ENCODE data around the gene TPST1. TPM values are rescaled to one million over a fixed set of nuclear protein-coding genes. Genes with fewer than 3 reads are reported as not detected.
"Not testable (repeated sequence)": the region's sequence is repeated elsewhere in the genome, so short reads cannot be mapped to it uniquely, and the experiment has no call there.

Gene TPST1
- total RNA-seq, 2 donors from 2014 or later, result 9.0 to 9.3 TPM

GRCh38 chr7:66396052-66396451, 190.9 kb downstream of the TPST1 start:
- H3K4me3 ChIP-seq; H3K36me3 ChIP-seq; H3K27me3 ChIP-seq; H3K27ac ChIP-seq; H3K9me3 ChIP-seq; DNase-seq (ENCODE audit: low spot score); H3K4me1 ChIP-seq: not testable (repeated sequence)

DNA sequence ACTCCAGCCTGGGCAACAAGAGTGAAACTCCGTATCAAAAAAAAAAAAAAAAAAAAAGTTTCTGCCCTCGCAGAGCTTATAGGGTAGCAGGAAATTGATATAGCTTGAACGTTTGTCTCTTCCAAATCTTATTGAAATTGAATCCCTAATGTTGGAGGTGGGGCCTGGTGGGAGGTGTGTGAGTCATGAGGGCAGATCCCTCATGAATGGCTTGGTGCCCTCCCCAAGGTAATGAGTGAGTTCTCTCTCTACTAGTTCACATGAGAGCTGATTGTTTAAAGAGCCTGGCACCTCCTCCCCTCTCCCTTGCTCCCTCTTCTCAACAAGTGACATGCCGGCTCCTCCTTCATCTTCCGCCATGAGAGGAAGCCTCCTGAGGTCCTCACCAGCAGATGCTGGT, 193.7 kb downstream of the TPST1 start:
- not testable (repeated sequence) for H3K36me3 ChIP-seq; H3K4me1 ChIP-seq; H3K27me3 ChIP-seq; DNase-seq (ENCODE audit: low spot score); H3K9me3 ChIP-seq; H3K27ac ChIP-seq; H3K4me3 ChIP-seq

- no peak overlapping the region for H3K27ac ChIP-seq
- H3K4me1 ChIP-seq, result no peaks in the 10 kb centered on the region
- H3K27me3 ChIP-seq, result no peaks in the 10 kb centered on the region
- TF ChIP-seq, protein P1, sequence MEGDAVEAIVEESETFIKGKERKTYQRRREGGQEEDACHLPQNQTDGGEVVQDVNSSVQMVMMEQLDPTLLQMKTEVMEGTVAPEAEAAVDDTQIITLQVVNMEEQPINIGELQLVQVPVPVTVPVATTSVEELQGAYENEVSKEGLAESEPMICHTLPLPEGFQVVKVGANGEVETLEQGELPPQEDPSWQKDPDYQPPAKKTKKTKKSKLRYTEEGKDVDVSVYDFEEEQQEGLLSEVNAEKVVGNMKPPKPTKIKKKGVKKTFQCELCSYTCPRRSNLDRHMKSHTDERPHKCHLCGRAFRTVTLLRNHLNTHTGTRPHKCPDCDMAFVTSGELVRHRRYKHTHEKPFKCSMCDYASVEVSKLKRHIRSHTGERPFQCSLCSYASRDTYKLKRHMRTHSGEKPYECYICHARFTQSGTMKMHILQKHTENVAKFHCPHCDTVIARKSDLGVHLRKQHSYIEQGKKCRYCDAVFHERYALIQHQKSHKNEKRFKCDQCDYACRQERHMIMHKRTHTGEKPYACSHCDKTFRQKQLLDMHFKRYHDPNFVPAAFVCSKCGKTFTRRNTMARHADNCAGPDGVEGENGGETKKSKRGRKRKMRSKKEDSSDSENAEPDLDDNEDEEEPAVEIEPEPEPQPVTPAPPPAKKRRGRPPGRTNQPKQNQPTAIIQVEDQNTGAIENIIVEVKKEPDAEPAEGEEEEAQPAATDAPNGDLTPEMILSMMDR (IDR thresholded peaks at IDR 0.05), result no peak
- H3K9me3 ChIP-seq, result peaks cover 0 to 5% of the 10 kb centered on the region in 2 donors
- no peak for DNase-seq (ENCODE audit: low spot score)
- no peak overlapping the region for H3K4me3 ChIP-seq
- H3K36me3 ChIP-seq, result no peaks in the 10 kb centered on the region
Observed at GRCh38 chr7:66399566-66399965, 194.4 kb downstream of the TPST1 start.

DNA sequence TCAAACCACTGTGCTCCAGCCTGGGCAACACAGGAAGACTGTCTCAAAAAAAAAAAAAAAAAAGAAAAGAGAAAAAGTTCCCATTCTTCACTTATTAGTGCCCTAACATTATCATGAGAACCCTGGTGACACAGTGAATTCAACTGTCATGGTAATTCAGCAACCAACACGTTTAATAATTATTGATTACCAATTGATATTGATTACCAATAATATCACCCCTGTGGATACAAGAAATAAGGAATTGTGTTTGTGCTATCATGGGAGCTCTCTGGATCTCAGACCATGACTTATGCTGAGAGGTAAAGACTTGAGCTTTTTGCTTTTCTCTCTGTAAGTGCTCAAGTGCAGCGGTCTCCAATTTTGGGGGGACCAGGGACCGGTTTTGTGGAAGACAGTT, 195.3 kb downstream of the TPST1 start:
- Histone ChIP-seq H3K4me3 (no peak overlapping the region), H3K27ac (no peak overlapping the region), H3K9me3 (peaks cover 0 to 5% of the 10 kb centered on the region in 2 donors), H3K36me3 (no peaks in the 10 kb centered on the region), H3K4me1 (no peaks in the 10 kb centered on the region), H3K27me3 (no peaks in the 10 kb centered on the region)
- no peak for DNase-seq (ENCODE audit: low spot score)
- TF ChIP-seq, protein P1 (IDR thresholded peaks at IDR 0.05), result no peak

DNA sequence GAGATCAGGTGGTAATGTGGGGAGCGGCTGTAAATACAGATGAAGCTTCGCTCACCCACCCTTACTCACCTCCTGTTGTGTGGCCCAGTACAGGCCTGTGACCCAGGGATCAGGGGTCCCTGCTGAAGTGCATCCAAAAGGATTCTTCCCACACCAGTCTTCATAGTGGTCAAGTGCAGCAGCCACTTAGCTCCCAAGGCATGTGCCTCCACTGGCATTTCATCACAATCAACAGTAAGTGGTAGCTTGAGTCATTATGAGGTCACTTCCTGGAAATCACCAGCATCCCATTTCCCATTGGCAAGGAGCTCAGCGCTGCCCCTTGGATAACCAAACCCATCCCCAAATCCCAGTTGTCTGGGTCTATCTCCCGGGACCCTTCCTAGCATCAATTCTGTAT, 196.0 kb downstream of the TPST1 start:
- not testable (repeated sequence) for H3K36me3 ChIP-seq; H3K4me1 ChIP-seq; H3K27me3 ChIP-seq; H3K4me3 ChIP-seq; H3K27ac ChIP-seq; DNase-seq (ENCODE audit: low spot score); H3K9me3 ChIP-seq

DNA sequence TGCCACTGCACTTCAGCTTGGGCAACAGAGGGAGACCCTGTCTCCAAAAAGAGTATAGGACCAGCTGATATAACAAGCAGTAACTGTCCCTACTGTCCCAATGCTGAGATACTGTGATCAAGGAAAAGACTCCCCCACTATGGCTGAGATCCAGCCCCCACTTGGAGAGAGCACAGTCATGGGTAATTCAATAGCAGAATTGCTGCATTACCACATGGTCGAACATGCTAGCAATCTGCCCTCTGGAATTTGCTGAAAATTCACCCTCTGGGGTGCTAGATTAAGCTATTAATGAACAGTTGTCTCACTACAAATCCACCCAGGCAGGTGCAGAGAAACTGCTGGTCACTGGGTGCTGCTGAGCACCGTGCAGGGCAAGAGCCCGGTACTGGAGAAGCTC, 196.8 kb downstream of the TPST1 start:
- DNase-seq (ENCODE audit: low spot score); H3K4me1 ChIP-seq; H3K36me3 ChIP-seq: not testable (repeated sequence)

DNA sequence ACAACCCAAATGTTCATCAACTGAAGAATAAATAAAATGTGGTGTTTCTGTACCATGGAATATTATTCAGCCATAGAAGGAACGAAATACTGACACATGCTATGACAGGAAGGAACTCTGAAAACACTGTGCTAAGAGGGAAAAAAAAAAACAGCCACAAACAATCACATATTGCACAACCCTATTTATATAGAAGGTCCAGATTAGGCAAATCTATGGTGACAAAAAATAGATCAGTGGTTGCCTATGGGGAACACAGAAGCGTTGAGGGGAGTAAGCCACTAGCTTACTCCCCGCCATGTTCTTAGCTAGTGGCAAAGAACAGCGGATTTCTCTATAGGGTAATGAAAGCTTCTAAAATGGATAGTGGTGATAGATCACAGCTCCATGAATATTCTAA, 198.4 kb downstream of the TPST1 start:
- Histone ChIP-seq H3K27me3 (no peaks in the 10 kb centered on the region), H3K9me3 (peaks cover 0 to 5% of the 10 kb centered on the region in 2 donors), H3K4me3 (no peak overlapping the region), H3K27ac (no peak overlapping the region), H3K36me3 (no peaks in the 10 kb centered on the region), H3K4me1 (no peaks in the 10 kb centered on the region)
- TF ChIP-seq, protein P1 (IDR thresholded peaks at IDR 0.05), result no peak
- DNase-seq (ENCODE audit: low spot score), result no peak

More for the DNA sequence above, 196.8 kb downstream of the TPST1 start:
- not testable (repeated sequence) for H3K4me3 ChIP-seq, H3K27ac ChIP-seq, H3K27me3 ChIP-seq, H3K9me3 ChIP-seq

GRCh38 chr7:66409493-66409892, 204.4 kb downstream of the TPST1 start:
- no peaks in the 10 kb centered on the region for H3K27me3 ChIP-seq
- H3K36me3 ChIP-seq, result no peaks in the 10 kb centered on the region
- H3K9me3 ChIP-seq, result no peaks in the 10 kb centered on the region
- H3K4me1 ChIP-seq, result peaks cover 0 to 10% of the 10 kb centered on the region in 2 donors
- TF ChIP-seq, protein P1 (IDR thresholded peaks at IDR 0.05), result no peak
- no peak for DNase-seq (ENCODE audit: low spot score)
- no peak overlapping the region for H3K27ac ChIP-seq
- no peak overlapping the region for H3K4me3 ChIP-seq

Other genes with a start within 250 kb of the TPST1 start
- 10 to 100 TPM in 1 of 2 donors, 1 to 10 TPM in 1; 9.1 to 13.0 TPM for gene GUSB, start 223.1 kb upstream of the TPST1 start, total RNA-seq
- gene ASL, start 129.5 kb upstream of the TPST1 start, total RNA-seq, result 10 to 100 TPM in 1 of 2 donors, 1 to 10 TPM in 1; 9.2 to 13.0 TPM
- 10 to 100 TPM; 29.9 to 44.9 TPM for gene CRCP, start 90.5 kb upstream of the TPST1 start, total RNA-seq